Omental fat pad (tissue), 4 donors: ENCODE data around the gene MYO1E. TPM values are rescaled to one million over a fixed set of nuclear protein-coding genes. Genes with fewer than 3 reads are reported as not detected.

Experiments used
- ATAC-seq: fragments of 150-250 bp; one replicate; pipeline ENCODE4 v1.9.1; 2016; ENCODE audit warnings: mild to moderate bottlenecking, moderate library complexity; ENCODE audit not compliant: low FRiP score
- DNase-seq: peaks from one replicate; pipeline ENCODE4 v3.0.0-alpha.2; 2019; ENCODE audit warnings: low spot score
- total RNA-seq, 4 donors: library from RNA; depleted of rRNA; stranded (reverse); fragments of >200 nt; gene quantifications; one replicate each; pipeline ENCODE4 v1.1.0, GENCODE V29; 2016
- TF ChIP-seq, protein P1 (sequence below), 3 donors: fragments of 450-650 bp; IDR thresholded peaks; one replicate each; pipeline ENCODE4 v1.5.1; 2016 to 2017; ENCODE audit warnings: antibody characterized with exemption in 3 of 3, mild to moderate bottlenecking in 3 of 3, moderate library complexity in 2 of 3

Gene MYO1E
- 100 to 1,000 TPM in 1 of 4 donors, 10 to 100 TPM in 3; 35.7 to 193 (median 68.0) TPM for total RNA-seq

- DNase-seq (peak; percentile 56), ATAC-seq (peak; percentile 98)
- TF ChIP-seq, protein P1, sequence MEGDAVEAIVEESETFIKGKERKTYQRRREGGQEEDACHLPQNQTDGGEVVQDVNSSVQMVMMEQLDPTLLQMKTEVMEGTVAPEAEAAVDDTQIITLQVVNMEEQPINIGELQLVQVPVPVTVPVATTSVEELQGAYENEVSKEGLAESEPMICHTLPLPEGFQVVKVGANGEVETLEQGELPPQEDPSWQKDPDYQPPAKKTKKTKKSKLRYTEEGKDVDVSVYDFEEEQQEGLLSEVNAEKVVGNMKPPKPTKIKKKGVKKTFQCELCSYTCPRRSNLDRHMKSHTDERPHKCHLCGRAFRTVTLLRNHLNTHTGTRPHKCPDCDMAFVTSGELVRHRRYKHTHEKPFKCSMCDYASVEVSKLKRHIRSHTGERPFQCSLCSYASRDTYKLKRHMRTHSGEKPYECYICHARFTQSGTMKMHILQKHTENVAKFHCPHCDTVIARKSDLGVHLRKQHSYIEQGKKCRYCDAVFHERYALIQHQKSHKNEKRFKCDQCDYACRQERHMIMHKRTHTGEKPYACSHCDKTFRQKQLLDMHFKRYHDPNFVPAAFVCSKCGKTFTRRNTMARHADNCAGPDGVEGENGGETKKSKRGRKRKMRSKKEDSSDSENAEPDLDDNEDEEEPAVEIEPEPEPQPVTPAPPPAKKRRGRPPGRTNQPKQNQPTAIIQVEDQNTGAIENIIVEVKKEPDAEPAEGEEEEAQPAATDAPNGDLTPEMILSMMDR (IDR thresholded peaks at IDR 0.05), result no peak
Observed at GRCh38 chr15:59372352-59373211, at the start of gene MYO1E. MYO1E (minus strand) TSS chr15:59372871; CDS start chr15:59372500, 371 bp downstream.

GRCh38 chr15:59420986-59421618 is 48.4 kb upstream of the MYO1E start:
- DNase-seq (no peak), ATAC-seq (no peak)
- TF ChIP-seq, protein P1 (IDR thresholded peaks at IDR 0.05), result no peak

GRCh38 chr15:59420108-59420507 is 47.4 kb upstream of the MYO1E start:
- DNase-seq, result no peak
- TF ChIP-seq, protein P1 (IDR thresholded peaks at IDR 0.05), result no peak
- no peak for ATAC-seq

DNA sequence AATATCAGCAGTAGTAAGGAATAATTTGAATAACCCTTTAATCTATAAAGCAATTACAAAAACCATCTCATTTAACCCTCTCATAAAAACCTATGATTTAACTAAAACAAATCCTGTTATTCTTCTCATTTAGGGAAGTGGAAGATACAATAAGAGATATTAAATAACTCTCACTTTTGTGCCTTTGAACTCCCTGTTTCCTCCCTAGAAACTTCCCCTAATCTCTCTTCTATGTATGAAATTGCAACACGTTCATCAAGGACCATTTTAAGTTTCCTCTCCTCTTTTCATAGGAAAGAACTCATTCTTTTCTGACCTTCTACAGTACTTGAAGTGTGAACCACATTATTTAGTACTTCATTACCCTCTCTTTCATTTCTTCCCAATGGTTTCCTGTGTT is 46.5 kb upstream of the MYO1E start:
- ATAC-seq, result no peak
- DNase-seq, result no peak
- TF ChIP-seq, protein P1 (IDR thresholded peaks at IDR 0.05), result no peak

- no peak for ATAC-seq
- TF ChIP-seq, protein P1 (IDR thresholded peaks at IDR 0.05), result no peak
- no peak for DNase-seq
Observed at GRCh38 chr15:59416816-59417215, 44.1 kb upstream of the MYO1E start.

DNA sequence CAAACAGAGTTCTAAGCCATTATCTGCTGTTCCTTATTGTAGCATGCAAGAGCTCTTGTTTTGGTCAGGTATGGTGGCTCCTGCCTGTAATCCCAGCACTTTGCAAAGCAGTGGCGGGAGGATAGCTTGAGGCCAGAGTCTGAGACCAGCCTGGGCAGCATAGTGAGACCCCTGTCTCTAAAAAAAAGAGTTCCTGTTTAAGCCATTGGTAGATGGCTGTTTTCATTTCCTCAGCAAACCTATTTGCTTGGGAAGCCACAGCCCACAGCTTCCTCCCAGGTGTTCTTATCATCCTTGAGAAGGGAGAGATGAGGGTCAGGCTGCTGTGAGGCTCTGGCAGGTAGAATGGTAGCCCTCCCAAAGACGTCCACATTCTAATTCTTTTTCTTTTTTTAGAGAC is 40.9 kb upstream of the MYO1E start:
- ATAC-seq (no peak), DNase-seq (no peak)
- TF ChIP-seq, protein P1 (IDR thresholded peaks at IDR 0.05), result no peak
